Measurements from ENCODE around the gene KRTAP10-6. TPM values are rescaled to one million over a fixed set of nuclear protein-coding genes. Genes with fewer than 3 reads are reported as not detected.
"Not testable (repeated sequence)": the region's sequence is repeated elsewhere in the genome, so short reads cannot be mapped to it uniquely, and the experiment has no call there.

KRTAP10-6 gene
- total RNA-seq, 1 donor from 2014 or later, result not detected

DNA sequence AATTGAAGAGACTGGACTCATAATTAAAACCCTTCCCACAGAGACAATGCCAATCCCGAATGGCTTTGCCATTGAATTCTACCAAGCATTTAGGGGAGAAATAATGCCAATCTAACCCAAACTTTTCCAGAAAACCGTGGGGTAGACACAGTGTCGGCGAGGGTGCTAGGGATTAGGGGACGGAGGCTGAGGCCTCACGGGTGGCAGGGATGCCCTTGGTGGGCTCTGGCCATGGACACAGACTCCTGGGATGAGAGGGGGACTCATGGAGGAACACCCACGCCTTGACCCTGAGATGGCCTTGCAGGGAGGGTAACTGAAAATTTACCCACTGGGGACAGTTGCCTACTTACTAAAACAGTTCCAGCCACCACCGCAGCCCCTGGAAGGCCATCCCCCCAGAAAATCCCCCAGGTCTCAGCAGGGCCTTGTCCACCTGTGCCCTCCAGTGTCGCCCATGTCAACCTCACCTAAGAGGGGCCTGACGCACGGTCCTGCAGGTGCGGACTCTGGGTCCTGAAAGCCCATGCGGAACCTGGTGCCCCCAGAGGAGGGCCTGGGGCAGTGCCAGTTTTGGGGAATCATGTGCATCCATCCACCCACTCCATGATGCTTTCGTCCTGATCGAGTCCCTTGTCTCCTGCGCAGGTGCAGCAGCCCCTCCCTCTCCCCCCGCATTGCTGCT, 13.8 kb downstream of the KRTAP10-6 start:
- DNase-seq (ENCODE audit: low spot score), result no peak

GRCh38 chr21:44576025-44576420, 16.3 kb downstream of the KRTAP10-6 start:
- no peak for DNase-seq (ENCODE audit: low spot score)

- no peak for DNase-seq (ENCODE audit: low spot score)
Observed at GRCh38 chr21:44575307-44576024, 16.8 kb downstream of the KRTAP10-6 start.

- peak; percentile 76 for DNase-seq (ENCODE audit: low spot score)
Observed at GRCh38 chr21:44574457-44575306, 17.6 kb downstream of the KRTAP10-6 start.

- peak; percentile 4 for DNase-seq (ENCODE audit: low spot score)
Observed at GRCh38 chr21:44573630-44574456, 18.5 kb downstream of the KRTAP10-6 start, which contains the start of gene KRTAP10-4. Gene KRTAP10-4, plus strand, starts transcription at chr21:44573729. Its CDS starts 30 bp downstream, at chr21:44573759.

- DNase-seq (ENCODE audit: low spot score), result no peak
Observed at GRCh38 chr21:44572959-44573583, 19.2 kb downstream of the KRTAP10-6 start.

DNA sequence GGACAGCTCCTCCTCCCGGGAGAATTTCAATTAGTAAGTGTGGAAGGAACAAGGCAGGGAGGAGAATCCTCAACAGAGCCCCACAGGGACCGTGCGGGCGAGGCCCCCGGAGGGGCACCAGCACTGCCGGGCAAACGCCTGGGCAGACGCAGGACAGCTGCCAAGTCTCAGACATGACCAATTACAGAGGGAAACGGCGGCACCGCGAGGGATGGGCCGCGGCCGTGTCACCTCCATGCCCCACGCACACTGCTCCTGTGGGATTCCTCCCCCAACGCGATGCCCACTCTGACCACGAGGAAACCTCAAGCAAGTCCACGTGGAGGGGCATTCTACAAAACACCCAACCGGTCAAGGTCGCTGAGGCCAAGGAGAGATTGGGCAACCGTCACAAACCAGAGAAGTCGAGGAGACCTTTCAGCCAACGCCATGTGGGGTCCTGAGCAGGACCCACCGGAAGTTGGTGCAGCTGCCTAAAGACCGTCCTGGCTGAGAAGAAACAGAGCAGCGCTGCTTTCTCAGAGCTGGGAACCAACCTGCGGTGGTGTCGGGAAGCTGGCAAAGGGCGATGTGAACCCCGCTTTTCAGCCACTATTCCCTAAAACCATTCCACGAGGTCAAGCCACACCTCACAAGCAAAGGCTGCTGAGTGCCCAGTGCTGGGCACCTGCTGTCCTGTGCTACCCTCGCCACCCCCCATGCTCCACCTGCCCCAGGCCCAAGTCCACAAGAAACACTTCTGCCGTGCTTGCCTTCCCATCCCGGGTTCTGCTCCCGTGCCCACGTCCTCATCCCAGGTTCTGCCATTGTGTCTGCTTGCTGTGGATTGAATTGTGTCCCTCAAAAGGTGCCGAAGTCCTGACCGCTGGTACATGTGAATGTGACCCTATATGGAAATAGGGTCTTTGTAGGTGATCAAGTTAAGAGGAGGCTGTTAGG, 20.2 kb downstream of the KRTAP10-6 start:
- DNase-seq (ENCODE audit: low spot score), result peak; percentile 9

DNA sequence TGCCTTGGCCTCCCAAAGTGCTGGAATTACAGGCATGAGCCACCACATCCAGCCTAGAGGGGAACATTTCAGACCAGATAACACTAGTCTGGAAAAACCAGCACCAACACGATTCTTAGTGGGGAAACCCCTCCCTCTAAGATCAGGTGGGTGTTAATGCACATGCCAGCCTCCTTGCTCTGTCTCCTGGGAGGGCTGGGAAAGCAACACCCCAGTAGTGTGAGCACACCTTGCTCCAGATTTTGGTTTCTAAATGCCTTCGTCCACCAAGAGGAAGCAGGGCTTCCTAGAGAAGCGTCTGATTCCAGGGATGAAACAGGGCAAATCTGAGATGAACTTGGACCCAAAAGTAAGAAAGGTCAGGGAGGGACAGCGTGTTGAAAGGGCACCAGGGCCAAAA, 21.0 kb downstream of the KRTAP10-6 start:
- no peak for DNase-seq (ENCODE audit: low spot score)

GRCh38 chr21:44569861-44570517, 22.3 kb downstream of the KRTAP10-6 start:
- DNase-seq (ENCODE audit: low spot score), result no peak

GRCh38 chr21:44568667-44569556, 23.4 kb downstream of the KRTAP10-6 start:
- DNase-seq (ENCODE audit: low spot score), result no peak

DNA sequence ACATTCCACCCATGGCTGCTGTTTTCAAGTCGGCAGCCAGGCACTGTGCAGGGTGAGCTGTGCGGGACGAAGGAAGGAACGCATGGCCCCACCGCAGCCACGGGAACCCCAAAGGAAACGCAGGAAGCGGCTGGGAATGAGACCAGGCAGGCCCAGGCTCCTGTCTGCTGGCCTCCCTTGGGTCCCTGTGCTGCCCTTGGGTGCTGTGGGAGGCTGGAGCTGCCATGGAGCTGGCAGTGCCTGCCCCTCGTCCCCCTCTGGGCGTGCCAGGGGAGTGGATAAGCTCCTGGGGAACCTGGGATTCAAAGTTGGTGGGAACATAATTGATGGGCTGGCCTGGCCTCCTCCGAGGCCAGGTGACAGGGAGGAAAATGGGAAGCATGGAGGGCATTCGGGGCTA, 24.0 kb downstream of the KRTAP10-6 start:
- DNase-seq (ENCODE audit: low spot score), result no peak

DNA sequence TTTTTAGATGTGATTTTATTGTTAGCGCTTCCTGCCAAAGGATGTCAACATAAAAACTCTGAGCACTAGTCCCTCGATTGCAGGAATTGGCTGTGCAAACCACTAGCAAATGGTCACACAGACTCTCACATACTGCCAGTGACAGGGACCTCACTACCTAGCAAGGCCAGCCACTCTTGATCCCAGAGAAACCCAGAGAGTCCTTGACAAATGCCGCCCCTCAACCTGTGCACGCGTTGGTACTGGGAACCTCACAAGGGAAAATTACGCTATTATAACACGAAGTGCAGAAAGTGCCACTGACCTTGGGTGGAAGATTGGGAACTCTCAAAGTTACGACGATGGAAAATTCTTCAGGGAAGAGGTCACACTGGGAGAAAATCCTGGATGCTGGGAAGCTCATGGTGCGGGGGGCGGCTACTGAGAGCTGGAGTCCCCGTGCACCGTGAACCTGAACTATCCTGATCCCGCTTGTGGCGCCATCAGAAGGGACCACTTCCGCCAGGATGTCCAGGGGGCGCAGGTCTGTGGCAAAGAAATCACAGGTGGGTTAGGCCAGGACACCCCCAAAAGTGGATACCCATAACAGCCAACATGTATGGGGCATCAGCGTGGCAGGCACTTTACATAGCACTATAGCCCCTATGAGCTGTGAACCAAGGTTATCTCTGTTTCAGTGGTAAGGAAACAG, 24.7 kb downstream of the KRTAP10-6 start:
- DNase-seq (ENCODE audit: low spot score), result no peak

- no peak for DNase-seq (ENCODE audit: low spot score)
Observed at GRCh38 chr21:44566403-44566802, 25.9 kb downstream of the KRTAP10-6 start.

- DNase-seq (ENCODE audit: low spot score), result no peak
Observed at GRCh38 chr21:44564886-44565598, 27.3 kb downstream of the KRTAP10-6 start.

DNA sequence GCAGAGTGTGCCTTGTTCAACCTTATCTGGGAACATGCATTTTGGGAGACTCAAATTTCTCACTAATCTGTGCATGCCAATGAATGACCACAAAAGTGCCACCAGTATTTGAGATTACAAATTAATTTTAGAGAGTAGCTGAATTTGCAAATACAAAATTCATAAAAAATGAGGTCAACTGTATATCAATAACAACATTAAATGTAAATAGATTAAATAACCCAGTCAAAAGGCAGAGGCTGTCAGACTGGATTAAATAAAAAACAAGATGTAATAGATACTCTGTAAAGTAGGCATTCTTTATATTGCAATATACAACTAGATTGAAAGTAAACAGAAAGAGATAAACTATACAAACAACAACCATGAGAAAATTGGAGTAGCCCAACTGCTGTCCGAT, 28.2 kb downstream of the KRTAP10-6 start:
- no peak for DNase-seq (ENCODE audit: low spot score)

DNA sequence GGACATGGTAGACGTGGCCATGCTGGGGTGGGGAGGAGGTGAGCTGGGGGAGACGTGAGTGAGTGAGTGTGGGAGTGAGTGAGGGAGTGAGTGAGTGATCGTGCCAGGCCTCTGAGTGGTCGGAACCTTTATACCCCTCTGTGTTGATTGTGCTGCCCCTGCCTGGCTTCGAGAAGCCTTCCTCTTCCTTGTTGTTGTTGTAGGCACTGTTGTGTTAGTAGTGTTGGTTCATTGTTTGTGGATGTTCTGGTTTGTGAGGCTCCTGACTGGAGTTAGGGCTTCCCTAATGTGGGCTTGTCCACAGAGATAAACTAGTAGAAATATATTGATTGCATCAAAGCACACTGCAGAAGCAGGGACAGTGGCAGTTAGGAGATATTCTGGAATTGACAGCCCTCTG, 33.6 kb downstream of the KRTAP10-6 start, which contains the start of gene KRTAP10-3:
KRTAP10-3 (minus strand) TSS at position 101 of the 400 bp plus-strand sequence; CDS start at position 21, 80 bp downstream.
- no peak for DNase-seq (ENCODE audit: low spot score)

- not testable (repeated sequence) for DNase-seq (ENCODE audit: low spot score)
Observed at GRCh38 chr21:44558329-44558675, 34.0 kb downstream of the KRTAP10-6 start.

All from mucosa of gallbladder (tissue), 1 donor.